ENCODE data around the gene NTM.

NTM gene

GRCh38 chr11:131865860-131866259 lies 495.4 kb downstream of the NTM start:
- DNase-seq (ENCODE audit: low read depth), result no peak

GRCh38 chr11:131866535-131867400 lies 496.4 kb downstream of the NTM start:
- DNase-seq (ENCODE audit: low read depth), result no peak

GRCh38 chr11:131867457-131868257 lies 497.2 kb downstream of the NTM start:
- peak; percentile 2 for DNase-seq (ENCODE audit: low read depth)

DNA sequence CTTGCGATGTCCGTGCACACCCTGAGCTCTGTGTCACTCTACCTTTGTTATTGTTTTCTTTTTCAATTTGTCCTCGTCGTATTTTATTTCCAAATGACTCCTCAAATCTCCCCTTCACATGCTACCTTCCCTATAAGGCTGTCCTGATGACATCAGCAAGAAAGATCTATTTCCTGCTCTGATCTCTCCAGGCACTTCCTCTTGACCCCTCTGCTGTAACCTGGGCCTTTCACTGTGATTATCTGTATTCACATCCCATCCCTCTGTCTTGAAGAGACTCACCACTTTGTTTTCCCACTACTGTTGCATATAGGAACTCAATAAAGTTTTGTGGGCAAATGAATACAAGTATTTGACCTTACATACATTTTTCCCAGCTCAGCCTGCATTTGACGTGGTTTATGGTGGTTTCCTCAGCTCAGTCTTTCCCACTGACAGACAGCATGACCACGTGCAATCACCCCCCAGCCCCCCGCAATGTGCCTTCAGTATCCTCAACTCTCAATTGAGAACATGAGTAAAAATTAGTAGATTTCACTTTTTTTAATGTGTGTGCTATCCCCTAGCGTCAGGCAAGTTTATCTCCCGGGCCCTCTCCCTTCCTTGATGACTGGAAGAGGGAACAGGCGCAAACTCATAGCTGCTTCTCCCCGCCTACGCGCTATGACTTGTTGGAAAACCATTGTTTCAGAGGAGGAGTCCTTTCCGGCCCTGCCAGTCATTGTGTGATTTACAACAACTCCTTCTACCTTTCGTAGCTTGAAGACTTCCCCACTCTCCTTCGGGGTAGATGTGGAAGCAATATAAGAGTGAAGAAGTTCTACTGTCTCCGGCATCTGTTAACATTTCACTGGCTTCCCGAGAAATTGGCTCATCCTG lies 498.5 kb downstream of the NTM start:
- no peak for DNase-seq (ENCODE audit: low read depth)

- DNase-seq (ENCODE audit: low read depth), result no peak
Measured at GRCh38 chr11:131870305-131870704, 499.9 kb downstream of the NTM start.

DNA sequence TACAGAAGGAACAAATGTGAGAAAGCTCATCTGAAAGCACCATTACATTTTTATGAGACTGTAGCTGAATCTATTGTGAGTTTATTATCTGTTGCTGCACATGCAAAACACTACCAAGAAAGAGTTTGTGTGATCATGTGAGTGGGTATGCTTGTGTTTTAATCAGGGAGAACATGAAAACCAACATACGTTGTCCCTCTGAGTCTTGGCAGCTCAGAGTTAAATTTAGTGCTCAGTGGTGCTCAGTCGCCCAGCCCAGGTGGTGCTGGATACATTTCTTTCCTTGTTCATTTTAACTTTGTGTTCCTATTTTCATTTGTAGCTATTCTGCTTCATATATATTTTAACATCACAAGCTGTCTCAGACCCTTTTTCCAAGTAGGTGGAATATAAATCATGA lies 500.6 kb downstream of the NTM start:
- no peak for DNase-seq (ENCODE audit: low read depth)

- no peak for DNase-seq (ENCODE audit: low read depth)
Measured at GRCh38 chr11:131874070-131874469, 503.7 kb downstream of the NTM start.

DNA sequence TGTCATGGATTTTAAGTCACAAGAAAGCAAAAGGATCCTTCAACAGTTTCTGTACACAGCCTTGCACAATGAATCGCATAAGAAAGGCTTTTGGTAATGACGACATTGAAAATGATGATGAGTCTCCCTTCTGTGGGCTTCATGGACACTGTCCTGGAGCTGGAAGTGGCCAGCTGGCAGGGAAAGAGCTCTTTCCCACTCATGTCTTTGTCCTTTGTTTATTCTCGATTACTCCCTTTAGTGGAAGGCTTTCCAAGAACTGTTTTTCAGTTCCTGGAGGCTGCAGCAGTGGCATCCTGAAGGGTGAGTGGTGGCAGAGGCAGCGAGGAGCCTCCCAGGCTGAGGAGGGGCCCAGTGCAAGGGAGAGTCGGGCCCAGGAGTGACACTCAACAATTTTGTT lies 505.2 kb downstream of the NTM start:
- no peak for DNase-seq (ENCODE audit: low read depth)

GRCh38 chr11:131877246-131877942 lies 507.0 kb downstream of the NTM start:
- no peak for DNase-seq (ENCODE audit: low read depth)

DNA sequence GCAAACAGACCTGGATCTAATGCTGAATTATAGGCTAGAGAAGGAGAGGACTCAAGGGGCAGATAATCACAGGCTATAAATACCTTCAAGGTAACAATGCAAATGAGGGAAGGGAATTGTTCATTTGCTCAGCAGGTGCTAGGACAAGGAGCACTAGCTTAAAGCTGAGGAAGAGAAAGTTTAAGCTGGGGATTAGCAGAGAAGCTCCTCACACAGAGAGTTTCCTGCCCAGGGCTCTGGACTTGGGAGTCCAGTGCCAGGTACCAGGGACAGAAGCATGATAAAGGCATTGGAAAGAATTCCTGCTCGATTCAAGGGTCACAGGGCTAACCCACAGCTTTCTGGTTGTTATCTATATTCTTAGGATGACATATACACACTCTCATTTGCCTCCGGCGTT lies 509.9 kb downstream of the NTM start:
- DNase-seq (ENCODE audit: low read depth), result no peak

DNA sequence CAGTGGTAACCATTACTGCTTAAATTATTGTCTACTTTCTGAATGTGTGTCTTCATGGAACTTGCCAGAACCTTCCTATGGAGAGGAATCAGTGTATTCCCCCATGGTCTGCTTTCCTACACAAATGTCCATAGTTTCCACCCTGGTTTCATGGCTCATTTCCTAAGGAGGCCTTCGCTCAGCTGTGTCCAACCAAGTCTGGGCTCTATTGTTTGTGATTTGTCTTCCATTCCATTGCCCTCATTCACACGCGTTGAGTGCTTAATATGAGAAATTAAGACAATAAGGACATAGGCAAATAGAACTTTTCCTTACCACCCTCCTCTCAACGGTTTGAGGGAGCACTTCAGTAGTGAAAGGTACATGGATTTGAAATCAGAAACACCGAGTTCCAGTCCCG lies 510.6 kb downstream of the NTM start:
- DNase-seq (ENCODE audit: low read depth), result no peak

DNA sequence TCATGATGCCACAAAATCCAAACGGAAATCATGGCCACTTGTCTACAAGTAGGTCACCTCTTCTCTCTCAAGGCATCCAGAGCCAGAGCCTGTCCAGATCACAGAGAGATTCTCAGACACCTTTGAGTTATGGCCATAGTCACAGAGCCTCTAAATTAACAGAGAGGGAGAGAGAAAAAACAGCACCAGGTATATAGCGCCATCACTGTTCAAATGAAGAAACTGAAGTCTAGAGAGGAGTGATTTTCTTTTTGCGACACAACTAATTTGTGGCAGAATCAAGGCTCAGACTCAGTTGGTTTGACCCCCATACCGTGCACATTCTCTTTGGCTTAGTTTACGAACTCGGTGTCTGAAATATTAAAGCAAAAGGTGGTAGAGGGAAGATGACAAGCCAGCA lies 512.9 kb downstream of the NTM start:
- no peak for DNase-seq (ENCODE audit: low read depth)

DNA sequence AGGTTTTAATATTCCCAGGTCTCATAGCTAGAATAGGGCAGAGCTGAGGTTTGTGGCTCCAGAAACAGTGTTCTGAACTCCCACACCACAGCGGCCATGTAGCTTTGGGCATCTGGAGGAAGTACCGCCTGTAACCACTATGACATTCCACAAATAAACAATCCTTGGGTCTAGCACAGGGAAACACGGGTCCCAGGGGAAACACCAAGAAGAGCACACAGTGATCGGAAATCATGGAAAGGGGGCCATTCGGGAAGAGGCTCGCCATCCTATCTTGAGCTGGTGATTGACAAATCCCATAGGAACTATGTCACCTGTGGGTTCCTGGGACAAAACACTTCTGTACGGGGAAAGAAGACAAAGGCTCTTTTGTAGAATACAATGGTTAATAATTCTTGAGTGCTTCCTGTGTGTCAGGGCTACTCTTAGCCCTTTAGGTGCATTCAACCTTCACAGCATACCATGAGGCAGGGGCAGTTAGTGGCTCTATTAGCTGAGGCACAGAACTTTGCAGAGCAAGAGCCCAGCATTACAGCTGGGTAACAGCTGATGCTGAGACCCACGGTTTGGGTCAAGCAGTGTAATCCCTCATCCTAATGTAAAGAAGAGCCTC lies 514.2 kb downstream of the NTM start:
- DNase-seq (ENCODE audit: low read depth), result no peak

GRCh38 chr11:131885431-131885830 lies 515.0 kb downstream of the NTM start:
- no peak for DNase-seq (ENCODE audit: low read depth)

- DNase-seq (ENCODE audit: low read depth), result no peak
Measured at GRCh38 chr11:131886201-131886600, 515.8 kb downstream of the NTM start.

GRCh38 chr11:131888230-131888855 lies 517.9 kb downstream of the NTM start:
- DNase-seq (ENCODE audit: low read depth), result no peak

DNA sequence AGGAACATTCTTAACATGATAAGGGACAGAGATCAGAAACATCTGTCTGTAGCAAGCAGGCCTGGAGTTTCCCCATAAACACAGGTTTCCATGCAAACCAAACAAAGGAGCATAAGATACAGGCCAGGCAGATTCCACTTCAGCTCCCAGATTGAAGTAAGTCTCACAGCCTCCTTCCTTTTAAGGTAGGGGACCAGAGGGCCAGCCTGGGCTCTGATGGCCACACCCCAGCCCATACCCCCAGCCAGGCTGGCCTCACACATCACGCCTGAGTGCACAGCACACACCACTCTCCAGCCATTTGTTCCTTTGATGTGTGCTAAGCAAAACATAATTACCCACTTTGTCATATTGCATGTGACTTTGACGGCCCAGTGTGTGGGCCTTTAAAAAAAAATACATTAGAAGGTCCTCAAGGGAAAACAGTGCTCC lies 518.7 kb downstream of the NTM start:
- DNase-seq (ENCODE audit: low read depth), result no peak

GRCh38 chr11:131889760-131890581 lies 519.6 kb downstream of the NTM start:
- no peak for DNase-seq (ENCODE audit: low read depth)

DNA sequence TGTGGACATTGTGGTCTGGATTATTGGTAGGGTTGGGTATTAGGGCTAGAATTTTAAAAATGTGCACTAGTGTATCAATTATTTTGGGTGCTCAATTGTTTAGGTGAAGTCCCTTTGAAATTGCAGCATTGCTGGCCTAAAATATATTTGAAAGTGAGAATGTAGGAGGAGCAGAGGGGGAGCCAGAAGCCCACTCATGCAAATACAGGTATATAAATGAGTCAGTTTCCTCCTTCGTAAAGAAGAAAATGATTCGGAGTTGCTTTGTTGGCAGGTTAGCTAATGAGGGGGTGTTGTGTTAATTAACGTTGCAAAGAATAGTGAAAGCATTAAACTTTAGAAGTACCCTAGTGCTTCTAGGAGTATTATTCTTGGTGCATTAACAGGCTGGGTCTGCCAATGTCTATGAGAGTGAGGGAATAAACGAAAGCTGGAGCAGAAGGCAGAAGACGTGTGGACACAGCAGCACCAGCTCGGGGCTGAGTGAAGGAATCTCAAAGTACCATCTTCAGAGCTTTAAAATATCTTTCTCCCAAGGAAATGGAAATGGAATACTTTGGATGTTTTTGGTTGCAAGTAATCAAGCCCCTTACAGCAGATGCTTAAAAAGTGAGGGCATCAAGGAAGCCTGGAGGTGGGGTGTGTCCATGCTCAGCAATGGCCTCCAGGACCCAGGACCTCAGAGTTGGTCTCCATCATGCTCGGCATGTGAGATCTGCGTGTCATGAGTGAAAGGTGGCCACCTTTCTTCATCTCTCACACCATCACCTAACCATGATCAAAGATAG lies 522.9 kb downstream of the NTM start:
- DNase-seq (ENCODE audit: low read depth), result no peak
